Measurements from ENCODE around the gene LMBR1L. TPM values are rescaled to one million over a fixed set of nuclear protein-coding genes. Genes with fewer than 3 reads are reported as not detected.

The LMBR1L gene
- total RNA-seq, 1 experiment from 2014 or later: 55.1 TPM

GRCh38 chr12:49098703-49099102, 11.9 kb downstream of the LMBR1L start:
- Histone ChIP-seq H3K4ac (ENCODE audit: low read depth, low read length) (no peak overlapping the region), H2AFZ (ENCODE audit: low read length) (no peak overlapping the region)
- H3K36me3 Mint-ChIP-seq (ENCODE audit: insufficient read depth in 1 of 3, low read depth in 3 of 3): peaks cover 2 to 59% (median 52%) of the 10 kb centered on the region in 3 experiments; a peak in 6 of 7 replicates

More at GRCh38 chr12:49098703-49099102, 11.9 kb downstream of the LMBR1L start:
- no peak overlapping the region for H3K27ac ChIP-seq (ENCODE audit: insufficient read length, low read depth, low read length)
- H3K9ac ChIP-seq (ENCODE audit: extremely low read depth, insufficient read length, low read length): no peak overlapping the region
- no peak overlapping the region for H3K23ac ChIP-seq (ENCODE audit: insufficient read length, low read depth, low read length)
- H3K9me3 Mint-ChIP-seq: no peaks in the 10 kb centered on the region; a peak in 1 of 5 replicates
- H4K20me1 ChIP-seq (ENCODE audit: control insufficient read depth, insufficient read depth, insufficient read length): no peaks in the 10 kb centered on the region
- no peak overlapping the region for H4K8ac ChIP-seq (replicated peaks; ENCODE audit: insufficient read length, low read depth, low read length)
- no peak overlapping the region for H4K91ac ChIP-seq (ENCODE audit: insufficient read length, low read depth, low read length)
- H3K18ac ChIP-seq (ENCODE audit: insufficient read length, low read depth, low read length): no peak overlapping the region
- peaks cover 13% of the 10 kb centered on the region; the same call in 1 of the 2 replicates for H3K27me3 ChIP-seq (ENCODE audit: insufficient read depth, low read length)
- H2BK12ac ChIP-seq (ENCODE audit: insufficient read length, low read depth, low read length): no peak overlapping the region
- H2AK5ac ChIP-seq (ENCODE audit: insufficient read length, low read length): no peak overlapping the region
- H3K79me2 ChIP-seq (ENCODE audit: insufficient read depth, low read length): no peaks in the 10 kb centered on the region
- no CpG with 5 or more reads among the region's 2 CpGs for WGBS (ENCODE audit: extremely low coverage, insufficient read length, low lambda C conversion rate)
- H3K4me1 Mint-ChIP-seq: peaks cover 12 to 16% of the 10 kb centered on the region in 2 experiments
- peaks cover 23% of the 10 kb centered on the region for H3K27me3 Mint-ChIP-seq (ENCODE audit: low read depth)
- H2BK20ac ChIP-seq (ENCODE audit: low read depth, low read length, poor library complexity, severe bottlenecking): no peak overlapping the region
- peaks cover 6% of the 10 kb centered on the region for H3K23me2 ChIP-seq (ENCODE audit: insufficient read length, low read depth, low read length, poor library complexity, severe bottlenecking)
- H3K27ac Mint-ChIP-seq: no peak overlapping the region
- DNase-seq: no peak
- no peak for TF ChIP-seq CTCF (conservative IDR thresholded peaks at IDR 0.05)
- no peak overlapping the region for H3K56ac ChIP-seq (ENCODE audit: insufficient read length, low read depth, low read length)
- H3K4me2 ChIP-seq (ENCODE audit: insufficient read depth, insufficient read length, low read length): no peak overlapping the region
- H3T11ph ChIP-seq (ENCODE audit: low read length): no peak overlapping the region
- H4K5ac ChIP-seq (ENCODE audit: insufficient read length, low read depth, low read length): no peak overlapping the region
- H3K4me3 Mint-ChIP-seq: no peak overlapping the region
- H2BK5ac ChIP-seq (ENCODE audit: insufficient read length, low read length): no peak overlapping the region
- no peak overlapping the region for H3K14ac ChIP-seq (ENCODE audit: insufficient read depth, low read length)
- no peaks in the 10 kb centered on the region for H3K9me3 ChIP-seq (ENCODE audit: control insufficient read depth, low read depth, low read length)
- no peak overlapping the region for H2BK120ac ChIP-seq (ENCODE audit: low read depth, low read length, poor library complexity, severe bottlenecking)
- no peaks in the 10 kb centered on the region for H3K4me1 ChIP-seq (ENCODE audit: insufficient read depth, low read length)
- no peaks in the 10 kb centered on the region for H3K79me1 ChIP-seq (ENCODE audit: insufficient read depth, low read depth, low read length, poor library complexity, severe bottlenecking)
- no peak overlapping the region for H2BK15ac ChIP-seq (ENCODE audit: low read depth, low read length)

All from H9 (cell line).